DMS53 (cell line): ENCODE measurements around the gene CD28.
"Not testable (repeated sequence)": the region's sequence is repeated elsewhere in the genome, so short reads cannot be mapped to it uniquely, and the experiment has no call there.

Experiments used
- DNase-seq: peaks from one replicate; lab custom pipeline; 2025; lab: John Stamatoyannopoulos, UW

Gene CD28

DNA sequence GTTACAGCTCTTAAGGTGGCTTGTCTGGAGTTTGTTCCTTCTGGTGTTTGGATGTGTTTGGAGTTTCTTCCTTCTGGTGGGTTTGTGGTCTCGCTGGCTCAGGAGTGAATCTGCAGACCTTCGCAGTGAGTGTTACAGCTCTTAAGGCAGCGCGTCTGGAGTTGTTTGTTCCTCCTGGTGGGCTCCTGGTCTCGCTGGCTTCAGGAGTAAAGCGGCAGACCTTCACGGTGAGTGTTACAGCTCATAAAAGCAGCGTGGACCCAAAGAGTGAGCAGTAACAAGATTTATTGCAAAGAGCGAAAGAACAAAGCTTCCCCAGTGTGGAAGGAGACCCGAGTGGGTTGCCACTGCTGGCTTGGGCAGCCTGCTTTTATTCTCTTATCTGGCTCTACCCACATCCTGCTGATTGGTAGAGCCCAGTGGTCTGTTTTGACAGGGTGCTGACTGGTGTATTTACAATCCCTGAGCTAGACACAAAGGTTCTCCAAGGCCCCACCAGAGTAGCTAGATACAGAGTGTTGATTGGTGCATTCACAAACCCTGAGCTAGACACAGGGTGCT lies 78.4 kb downstream of the CD28 start:
- DNase-seq: not testable (repeated sequence)

DNA sequence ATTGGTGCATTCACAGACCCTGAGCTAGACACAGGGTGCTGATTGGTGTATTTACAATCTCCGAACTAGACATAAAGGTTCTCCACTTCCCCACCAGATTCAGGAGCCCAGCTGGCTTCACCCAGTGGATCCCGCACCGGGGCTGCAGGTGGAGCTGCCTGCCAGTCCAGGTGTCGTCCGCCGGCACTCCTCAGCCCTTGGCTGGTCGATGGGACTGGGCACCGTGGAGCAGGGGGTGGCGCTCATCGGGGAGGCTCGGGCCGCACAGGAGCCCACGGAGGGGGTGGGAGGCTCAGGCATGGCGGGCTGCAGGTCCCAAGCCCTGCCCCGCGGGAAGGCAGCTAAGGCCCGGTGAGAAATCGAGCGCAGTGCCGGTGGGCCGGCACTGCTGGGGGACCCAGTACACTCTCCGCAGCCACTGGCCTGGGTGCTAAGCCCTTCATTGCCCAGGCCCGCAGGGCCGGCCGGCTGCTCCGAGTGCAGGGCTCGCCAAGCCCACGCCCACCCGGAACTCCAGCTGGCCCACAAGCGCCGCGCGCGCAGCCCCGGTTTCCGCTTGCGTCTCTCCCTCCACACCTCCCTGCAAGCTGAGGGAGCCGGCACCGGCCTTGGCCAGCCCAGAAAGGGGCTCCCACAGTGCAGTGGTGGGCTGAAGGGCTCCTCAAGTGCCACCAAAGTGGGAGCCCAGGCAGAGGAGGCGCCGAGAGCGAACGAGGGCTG lies 79.1 kb downstream of the CD28 start:
- DNase-seq: not testable (repeated sequence)

DNA sequence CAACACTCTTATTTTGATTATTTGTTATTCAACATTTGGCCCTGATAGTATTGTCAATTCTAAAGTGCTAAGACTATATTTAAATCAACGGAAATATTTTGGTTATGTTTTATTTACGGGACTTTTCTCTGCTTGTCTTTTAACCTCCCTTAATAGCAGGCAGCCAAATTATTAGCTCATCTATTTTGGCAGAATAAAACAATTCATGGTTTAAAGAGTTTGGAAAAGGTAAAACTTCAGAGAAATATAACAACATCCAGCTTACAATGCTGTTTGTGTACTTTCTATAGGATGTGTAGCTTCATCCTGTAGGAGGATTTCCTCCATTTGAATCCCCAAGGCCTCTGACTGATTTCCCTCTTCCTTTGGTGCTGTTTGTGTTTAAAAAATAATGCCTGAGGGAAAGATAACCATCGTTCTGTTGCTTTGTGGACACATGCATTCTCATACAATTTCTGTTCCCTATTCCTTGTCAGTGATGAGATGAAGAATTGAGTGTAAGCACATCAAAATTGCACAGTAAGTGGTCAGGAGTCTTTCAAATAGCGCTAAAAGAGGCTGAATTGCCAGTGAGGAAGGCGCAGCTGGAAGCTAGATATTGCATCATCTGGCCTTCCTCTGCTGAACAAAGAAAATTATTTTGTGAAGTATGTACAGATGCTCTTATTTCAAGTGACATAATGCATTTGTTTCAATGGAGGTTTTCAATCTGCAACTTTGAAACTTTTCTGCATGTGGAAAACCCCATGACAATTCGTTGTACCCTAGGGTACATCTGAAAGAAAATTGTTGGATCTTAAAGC lies 80.3 kb downstream of the CD28 start:
- DNase-seq: peak; percentile 78

DNA sequence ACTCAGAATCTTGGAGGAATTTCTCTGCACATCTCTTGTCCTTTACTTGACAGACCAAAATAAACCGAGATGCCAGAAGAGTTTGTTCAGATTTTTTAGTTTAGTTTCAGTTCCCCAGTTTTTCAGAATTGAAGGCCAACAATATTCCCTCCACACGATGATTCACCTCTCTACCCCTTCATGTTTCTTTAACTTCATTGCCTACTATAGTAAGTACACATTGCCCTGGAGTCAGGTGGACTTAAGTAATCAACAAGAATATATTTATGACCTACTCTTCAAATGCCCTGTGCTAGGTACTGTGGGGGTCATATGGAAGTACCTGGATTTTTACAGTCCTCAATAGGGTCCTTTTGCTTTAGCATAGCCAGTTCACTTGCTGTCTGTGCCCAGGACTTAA lies 81.5 kb downstream of the CD28 start:
- peak; percentile 13 for DNase-seq
